ENCODE measurements around the gene SPTBN1.

- TF ChIP-seq CTCF (IDR thresholded peaks at IDR 0.05) (no peak), POLR2A (IDR thresholded peaks at IDR 0.05) (no peak)
Observed at GRCh38 chr2:54538537-54538936, 82.4 kb downstream of the SPTBN1 start.
